ENCODE data around the gene CPED1. TPM values are rescaled to one million over a fixed set of nuclear protein-coding genes. Genes with fewer than 3 reads are reported as not detected.

Gene CPED1
- total RNA-seq, 1 donor from 2014 or later, result 0.26 TPM

DNA sequence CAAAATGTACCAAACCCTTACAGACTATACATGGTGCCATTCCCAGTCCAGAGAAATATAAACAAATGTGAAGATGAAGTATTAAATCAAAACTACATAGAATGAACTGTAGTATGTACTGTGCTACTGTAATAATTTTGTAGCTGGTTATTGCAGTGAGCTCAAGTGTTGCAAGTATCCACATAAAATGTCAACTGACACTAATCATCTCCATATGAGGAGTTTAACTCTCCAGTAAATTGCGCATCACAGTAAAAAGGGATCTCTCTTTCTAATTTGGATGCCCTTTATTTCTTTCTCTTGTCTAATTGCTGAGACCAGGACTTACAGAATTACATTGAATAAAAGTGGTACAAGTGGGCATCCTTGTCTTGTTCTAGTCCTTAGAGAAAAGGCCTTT lies 165.5 kb downstream of the CPED1 start:
- no peaks in the 10 kb centered on the region for H3K27me3 ChIP-seq (ENCODE audit: control insufficient read depth, insufficient read depth, low read length)
- no peaks in the 10 kb centered on the region for H3K36me3 ChIP-seq (ENCODE audit: control insufficient read depth, insufficient read depth, low read length)
- no peak overlapping the region for H3K4me3 ChIP-seq (ENCODE audit: low read depth, low read length)
- DNase-seq (ENCODE audit: low read depth), result no peak
- TF ChIP-seq, protein P1, sequence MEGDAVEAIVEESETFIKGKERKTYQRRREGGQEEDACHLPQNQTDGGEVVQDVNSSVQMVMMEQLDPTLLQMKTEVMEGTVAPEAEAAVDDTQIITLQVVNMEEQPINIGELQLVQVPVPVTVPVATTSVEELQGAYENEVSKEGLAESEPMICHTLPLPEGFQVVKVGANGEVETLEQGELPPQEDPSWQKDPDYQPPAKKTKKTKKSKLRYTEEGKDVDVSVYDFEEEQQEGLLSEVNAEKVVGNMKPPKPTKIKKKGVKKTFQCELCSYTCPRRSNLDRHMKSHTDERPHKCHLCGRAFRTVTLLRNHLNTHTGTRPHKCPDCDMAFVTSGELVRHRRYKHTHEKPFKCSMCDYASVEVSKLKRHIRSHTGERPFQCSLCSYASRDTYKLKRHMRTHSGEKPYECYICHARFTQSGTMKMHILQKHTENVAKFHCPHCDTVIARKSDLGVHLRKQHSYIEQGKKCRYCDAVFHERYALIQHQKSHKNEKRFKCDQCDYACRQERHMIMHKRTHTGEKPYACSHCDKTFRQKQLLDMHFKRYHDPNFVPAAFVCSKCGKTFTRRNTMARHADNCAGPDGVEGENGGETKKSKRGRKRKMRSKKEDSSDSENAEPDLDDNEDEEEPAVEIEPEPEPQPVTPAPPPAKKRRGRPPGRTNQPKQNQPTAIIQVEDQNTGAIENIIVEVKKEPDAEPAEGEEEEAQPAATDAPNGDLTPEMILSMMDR (IDR thresholded peaks at IDR 0.05; ENCODE audit: insufficient read depth, low read length, severe bottlenecking), result no peak
- FAIRE-seq, result no peak

- no peak for DNase-seq (ENCODE audit: low read depth)
- no peaks in the 10 kb centered on the region for H3K27me3 ChIP-seq (ENCODE audit: control insufficient read depth, insufficient read depth, low read length)
- no peak overlapping the region for H3K4me3 ChIP-seq (ENCODE audit: low read depth, low read length)
- no peak for FAIRE-seq
- TF ChIP-seq, protein P1 (IDR thresholded peaks at IDR 0.05; ENCODE audit: insufficient read depth, low read length, severe bottlenecking), result no peak
- no peaks in the 10 kb centered on the region for H3K36me3 ChIP-seq (ENCODE audit: control insufficient read depth, insufficient read depth, low read length)
Observed at GRCh38 chr7:121156825-121157224, 168.3 kb downstream of the CPED1 start.

GRCh38 chr7:121157341-121157751 lies 168.8 kb downstream of the CPED1 start:
- DNase-seq (ENCODE audit: low read depth) (no peak), FAIRE-seq (no peak)
- no peaks in the 10 kb centered on the region for H3K27me3 ChIP-seq (ENCODE audit: control insufficient read depth, insufficient read depth, low read length)
- TF ChIP-seq, protein P1 (IDR thresholded peaks at IDR 0.05; ENCODE audit: insufficient read depth, low read length, severe bottlenecking), result no peak
- no peak overlapping the region for H3K4me3 ChIP-seq (ENCODE audit: low read depth, low read length)
- H3K36me3 ChIP-seq (ENCODE audit: control insufficient read depth, insufficient read depth, low read length), result no peaks in the 10 kb centered on the region

DNA sequence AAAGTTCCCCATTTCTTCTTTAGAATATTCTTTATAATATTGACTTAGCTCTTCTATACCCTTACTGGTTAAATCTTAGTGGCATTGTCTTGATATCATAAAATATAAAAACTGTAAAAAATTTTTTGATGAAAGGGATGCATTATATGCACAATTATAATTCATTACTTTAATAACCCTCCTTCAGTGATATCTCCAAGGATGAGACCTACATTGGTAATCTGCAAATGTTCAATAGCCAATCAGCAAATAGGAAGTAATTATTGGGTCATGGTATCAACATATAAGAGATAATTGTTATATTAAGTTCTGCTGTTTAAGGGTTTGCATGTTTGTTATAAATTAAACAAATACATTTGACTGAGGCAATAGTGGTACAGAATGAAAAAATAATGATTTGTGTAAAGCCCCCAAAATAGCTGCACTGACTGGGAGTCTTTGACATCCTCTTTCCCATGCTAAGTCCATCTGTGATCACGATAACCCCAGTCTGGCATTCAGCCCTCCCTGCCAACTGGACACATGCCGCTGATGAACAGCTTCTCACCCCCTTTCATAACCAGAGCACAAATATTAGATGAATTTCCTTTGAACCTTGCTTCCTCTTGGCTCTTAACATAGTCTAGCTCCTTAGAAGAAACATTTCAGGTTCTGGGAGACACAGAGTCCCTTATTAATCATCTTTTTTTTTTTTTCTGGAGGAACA lies 169.5 kb downstream of the CPED1 start:
- TF ChIP-seq, protein P1 (IDR thresholded peaks at IDR 0.05; ENCODE audit: insufficient read depth, low read length, severe bottlenecking), result no peak
- Histone ChIP-seq H3K36me3 (ENCODE audit: control insufficient read depth, insufficient read depth, low read length) (no peaks in the 10 kb centered on the region), H3K4me3 (ENCODE audit: low read depth, low read length) (no peak overlapping the region), H3K27me3 (ENCODE audit: control insufficient read depth, insufficient read depth, low read length) (no peaks in the 10 kb centered on the region)
- no peak for DNase-seq (ENCODE audit: low read depth)
- FAIRE-seq, result no peak

DNA sequence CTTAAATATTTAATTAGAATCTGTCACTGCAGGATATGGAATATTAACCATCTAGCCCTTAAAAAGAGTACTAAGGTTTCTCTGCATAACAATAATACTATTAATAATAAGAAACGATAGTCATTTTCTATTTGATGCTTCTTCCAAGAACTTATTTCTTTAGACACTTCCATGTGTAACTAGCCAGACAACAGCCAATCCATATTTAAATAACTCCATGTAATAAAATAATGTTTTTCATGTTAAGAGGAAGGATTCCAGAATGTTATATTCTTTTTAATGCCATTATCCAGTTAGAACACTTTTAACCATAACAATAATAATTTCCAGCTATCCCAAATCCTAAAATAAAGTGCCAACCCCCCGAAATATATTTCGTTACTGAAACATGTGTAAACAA lies 170.2 kb downstream of the CPED1 start:
- no peaks in the 10 kb centered on the region for H3K27me3 ChIP-seq (ENCODE audit: control insufficient read depth, insufficient read depth, low read length)
- FAIRE-seq, result no peak
- H3K4me3 ChIP-seq (ENCODE audit: low read depth, low read length), result no peak overlapping the region
- DNase-seq (ENCODE audit: low read depth), result no peak
- TF ChIP-seq, protein P1 (IDR thresholded peaks at IDR 0.05; ENCODE audit: insufficient read depth, low read length, severe bottlenecking), result no peak
- H3K36me3 ChIP-seq (ENCODE audit: control insufficient read depth, insufficient read depth, low read length), result no peaks in the 10 kb centered on the region

DNA sequence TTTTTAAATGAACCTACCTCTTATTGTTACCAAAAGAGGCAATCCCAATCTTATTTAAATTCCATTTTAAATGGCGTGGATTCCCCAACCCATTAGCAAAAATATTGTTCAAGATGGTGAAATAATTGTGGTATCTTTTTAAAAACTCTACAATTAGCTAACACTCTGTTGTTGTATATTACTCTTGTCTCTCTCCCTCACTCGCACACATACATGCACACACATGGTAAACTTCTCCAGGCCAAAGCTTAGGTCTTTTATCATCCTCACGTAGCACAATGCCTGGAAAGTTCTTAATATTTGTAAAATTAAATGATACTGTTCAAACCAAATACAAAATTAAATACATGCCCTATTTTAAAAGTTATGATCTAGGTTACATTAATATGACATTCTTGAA lies 171.0 kb downstream of the CPED1 start:
- H3K4me3 ChIP-seq (ENCODE audit: low read depth, low read length), result no peak overlapping the region
- TF ChIP-seq, protein P1 (IDR thresholded peaks at IDR 0.05; ENCODE audit: insufficient read depth, low read length, severe bottlenecking), result no peak
- FAIRE-seq (no peak), DNase-seq (ENCODE audit: low read depth) (no peak)
- H3K27me3 ChIP-seq (ENCODE audit: control insufficient read depth, insufficient read depth, low read length), result no peaks in the 10 kb centered on the region
- H3K36me3 ChIP-seq (ENCODE audit: control insufficient read depth, insufficient read depth, low read length), result no peaks in the 10 kb centered on the region
